Suppressor macrophage (primary cell): Measurements from ENCODE around the gene CAND1.
A peak's percentile ranks its signal among the peaks of the same experiment; 100 is the strongest.
"Not testable (repeated sequence)": the region's sequence is repeated elsewhere in the genome, so short reads cannot be mapped to it uniquely, and the experiment has no call there.

ENCODE experiments used
- DNase-seq, 4 experiments: peaks; one replicate each; pipeline ENCODE4 v3.0.0-alpha.2; 2020 to 2022

Gene CAND1

DNA sequence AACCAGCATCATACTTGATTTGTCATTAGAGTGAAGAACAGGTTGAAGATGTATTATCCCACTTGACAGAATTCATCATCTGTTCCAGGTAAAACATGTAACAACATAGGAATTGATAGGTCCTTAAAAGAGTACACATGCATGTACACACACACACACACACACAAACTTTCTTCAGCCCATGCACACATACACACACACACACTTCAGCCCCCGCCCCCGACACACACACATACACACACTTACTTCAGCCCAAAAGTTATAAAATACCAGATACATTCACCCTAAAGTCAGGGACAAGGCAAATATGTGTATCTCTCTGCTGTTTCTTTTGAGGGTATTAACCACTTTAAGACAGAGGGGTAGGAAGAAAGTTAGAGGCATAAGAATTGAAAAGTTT lies 15.4 kb downstream of the CAND1 start:
- DNase-seq: no peak

DNA sequence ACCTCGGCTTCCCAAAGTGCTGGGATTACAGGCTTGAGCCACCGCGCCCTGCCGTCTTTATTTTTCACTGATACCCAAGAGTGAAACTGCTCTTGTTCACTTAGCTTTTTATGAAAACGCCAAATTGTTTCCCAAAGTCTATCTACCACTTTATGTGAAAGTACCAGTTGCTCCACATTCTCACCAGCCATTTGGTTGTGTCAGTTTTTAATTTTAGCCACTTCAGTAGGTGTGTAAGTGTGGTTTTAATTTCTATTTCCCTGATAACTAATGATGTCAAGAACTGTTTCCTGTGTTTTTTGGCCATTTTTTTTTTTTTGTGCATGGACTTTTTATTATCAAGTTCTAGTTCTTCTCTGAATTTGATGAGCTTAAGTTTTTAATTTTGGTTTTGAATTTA lies 17.1 kb downstream of the CAND1 start:
- no peak for DNase-seq

DNA sequence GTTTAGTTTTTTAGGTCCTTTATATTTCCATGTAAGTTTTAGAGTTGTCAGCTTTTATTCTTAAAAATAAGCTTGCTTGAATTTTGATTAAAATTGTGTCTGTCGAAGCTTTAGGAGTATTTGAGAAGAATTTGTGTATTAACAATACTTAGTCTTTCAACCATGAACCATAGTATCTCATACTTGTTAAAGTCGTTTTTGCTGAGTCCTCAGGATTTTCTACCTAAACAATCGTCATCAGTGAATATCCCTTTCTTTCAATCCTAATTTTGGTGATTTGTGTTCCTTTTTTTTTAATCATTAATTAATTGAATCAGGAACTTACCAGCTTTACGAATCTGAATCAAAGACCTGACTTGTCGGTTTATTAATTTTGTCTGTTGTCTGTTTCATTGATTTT lies 18.2 kb downstream of the CAND1 start:
- no peak for DNase-seq

DNA sequence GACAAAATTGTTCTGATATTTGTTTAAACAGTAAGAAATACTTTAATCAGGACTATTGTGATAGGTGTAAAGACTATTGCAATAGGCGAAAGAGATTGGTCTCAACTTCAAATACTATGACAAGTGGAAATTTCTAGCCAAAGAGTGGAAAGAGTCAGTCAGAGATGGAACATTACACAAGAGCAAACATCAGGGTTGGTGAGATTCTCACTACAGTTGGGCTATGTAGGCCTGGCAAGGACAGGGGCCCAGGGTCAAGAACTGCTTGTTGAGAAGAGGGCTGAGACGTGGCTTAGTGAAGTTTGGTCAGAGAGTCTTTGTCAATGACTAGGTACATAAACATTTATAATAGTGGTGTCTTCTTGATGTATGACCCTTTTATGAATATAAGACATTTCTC lies 19.4 kb downstream of the CAND1 start:
- DNase-seq: no peak

DNA sequence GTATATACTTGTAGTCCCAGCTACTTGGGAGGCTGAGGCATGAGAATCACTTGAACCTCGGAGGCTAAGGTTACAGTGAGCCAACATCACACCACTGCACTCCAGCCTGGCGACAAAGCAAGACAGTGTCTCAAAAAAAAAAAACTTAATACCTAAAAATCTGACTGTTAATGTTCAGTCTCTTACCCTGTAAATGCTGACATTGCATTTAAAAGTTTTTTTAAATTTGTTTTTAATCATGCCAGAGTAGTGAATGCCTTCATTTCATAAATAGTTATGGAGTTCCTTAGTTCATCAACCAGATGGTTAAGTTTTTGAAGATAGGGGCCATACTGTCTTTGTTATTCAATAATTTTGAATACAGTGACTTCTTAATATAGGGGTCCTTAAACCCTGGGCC lies 21.2 kb downstream of the CAND1 start:
- no peak for DNase-seq

DNA sequence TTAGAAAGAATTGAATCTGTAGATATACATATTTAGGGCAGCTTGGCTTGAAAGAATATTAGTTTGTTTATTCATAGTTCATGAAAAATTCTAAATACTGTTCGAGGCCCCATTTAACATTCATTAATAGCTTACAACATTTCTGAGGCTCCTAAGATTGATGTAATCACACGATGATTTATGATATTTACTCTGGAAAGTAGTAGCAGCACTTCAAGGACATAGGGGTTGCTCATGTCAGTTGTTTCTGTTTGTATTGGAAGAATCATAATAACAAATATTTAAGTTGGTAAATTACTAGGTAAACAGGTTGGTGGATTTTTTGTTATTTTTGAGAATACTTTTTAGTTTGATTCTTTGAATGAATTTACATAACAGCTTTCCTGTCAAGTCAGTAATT lies 30.4 kb downstream of the CAND1 start:
- no peak for DNase-seq

DNA sequence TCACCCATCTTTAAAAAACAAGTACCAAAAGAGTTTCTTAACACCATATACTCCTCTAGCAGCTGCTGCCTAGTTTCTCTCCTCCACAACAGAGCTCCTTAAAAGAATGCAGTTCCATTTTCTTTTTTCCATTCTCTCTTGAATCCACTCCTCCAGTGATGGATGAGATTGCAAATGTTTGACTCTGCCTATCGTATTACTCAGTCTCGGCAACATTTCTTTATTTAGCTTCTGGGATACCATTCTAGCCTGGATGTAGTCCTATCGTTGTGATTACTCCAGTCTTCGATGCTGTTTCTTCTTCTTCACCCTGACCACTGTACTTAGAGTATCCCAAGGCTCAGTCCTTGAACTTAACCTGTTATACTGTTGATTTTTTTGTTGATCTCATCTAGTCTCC lies 30.8 kb downstream of the CAND1 start:
- DNase-seq: no peak

DNA sequence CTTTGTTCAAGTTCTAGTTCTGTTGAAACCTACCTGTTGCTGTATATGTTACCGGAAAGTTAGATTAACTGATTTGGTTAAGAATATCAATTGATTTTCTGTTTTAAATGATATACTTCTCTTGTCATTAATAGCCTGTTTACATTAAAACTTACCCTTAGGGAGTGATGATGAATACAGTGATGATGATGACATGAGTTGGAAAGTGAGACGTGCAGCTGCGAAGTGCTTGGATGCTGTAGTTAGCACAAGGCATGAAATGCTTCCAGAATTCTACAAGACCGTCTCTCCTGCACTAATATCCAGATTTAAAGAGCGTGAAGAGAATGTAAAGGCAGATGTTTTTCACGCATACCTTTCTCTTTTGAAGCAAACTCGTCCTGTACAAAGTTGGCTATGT lies 33.0 kb downstream of the CAND1 start:
- DNase-seq: no peak

DNA sequence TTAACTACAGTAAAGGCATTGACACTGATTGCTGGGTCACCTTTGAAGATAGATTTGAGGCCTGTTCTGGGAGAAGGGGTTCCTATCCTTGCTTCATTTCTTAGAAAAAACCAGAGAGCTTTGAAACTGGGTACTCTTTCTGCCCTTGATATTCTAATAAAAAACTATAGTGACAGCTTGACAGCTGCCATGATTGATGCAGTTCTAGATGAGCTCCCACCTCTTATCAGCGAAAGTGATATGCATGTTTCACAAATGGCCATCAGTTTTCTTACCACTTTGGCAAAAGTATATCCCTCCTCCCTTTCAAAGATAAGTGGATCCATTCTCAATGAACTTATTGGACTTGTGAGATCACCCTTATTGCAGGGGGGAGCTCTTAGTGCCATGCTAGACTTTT lies 36.4 kb downstream of the CAND1 start:
- no peak for DNase-seq

DNA sequence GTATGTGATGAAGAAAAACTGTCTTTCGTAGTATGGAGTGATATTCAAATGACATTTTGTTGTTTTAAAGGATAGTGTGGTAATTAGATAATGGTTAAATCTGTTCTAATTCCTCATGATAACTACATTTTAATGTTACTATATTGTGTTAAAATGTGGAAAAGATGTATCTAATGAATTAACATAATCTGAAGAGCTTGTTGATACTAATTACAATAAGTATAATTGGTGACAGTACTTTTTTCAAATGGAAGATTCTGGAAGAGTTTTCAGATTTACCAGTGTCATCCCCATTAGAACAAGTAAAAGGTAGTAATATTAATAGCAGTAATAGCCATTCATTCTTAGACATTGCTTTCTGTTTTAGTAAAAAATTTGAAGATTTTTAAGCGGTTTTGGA lies 37.6 kb downstream of the CAND1 start:
- DNase-seq: no peak

DNA sequence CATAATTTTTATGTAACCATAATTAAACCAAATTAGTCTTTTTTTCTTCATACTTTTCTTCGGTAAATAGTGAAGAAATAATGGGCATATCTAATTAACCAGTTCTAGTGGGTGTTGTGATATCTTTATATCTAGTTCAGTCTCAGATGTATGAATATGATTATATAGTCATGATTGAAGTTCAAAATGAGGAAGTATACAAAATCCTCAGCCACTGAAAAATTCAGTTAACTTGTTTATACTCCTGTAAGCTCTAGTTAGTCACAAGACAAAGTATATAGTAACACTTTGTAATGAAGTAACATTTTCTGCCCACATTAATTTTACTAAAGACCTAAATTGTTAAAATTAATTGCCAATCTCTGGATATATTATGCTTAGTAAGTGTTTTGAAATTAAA lies 46.5 kb downstream of the CAND1 start:
- DNase-seq: peak in 2 of 4 experiments; percentile 31 to 44

DNA sequence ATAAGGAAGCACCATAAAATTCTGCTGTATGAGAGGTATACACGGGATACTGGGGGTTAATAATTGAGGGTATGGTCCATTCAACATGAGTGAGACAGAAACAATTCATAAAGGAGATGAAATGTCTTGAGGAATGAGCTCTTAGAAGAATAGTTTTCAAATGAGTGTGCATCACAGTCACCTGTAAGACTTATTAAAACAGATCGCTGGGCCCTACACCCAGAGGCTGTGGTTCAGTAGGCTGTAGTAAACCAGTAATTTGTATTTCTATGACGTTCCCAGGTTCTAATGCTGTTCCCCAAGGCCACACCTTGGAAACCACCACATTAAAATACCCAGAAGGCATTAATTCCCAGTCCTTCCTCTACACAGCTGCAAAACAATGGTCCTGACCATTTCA lies 49.6 kb downstream of the CAND1 start:
- DNase-seq: no peak

DNA sequence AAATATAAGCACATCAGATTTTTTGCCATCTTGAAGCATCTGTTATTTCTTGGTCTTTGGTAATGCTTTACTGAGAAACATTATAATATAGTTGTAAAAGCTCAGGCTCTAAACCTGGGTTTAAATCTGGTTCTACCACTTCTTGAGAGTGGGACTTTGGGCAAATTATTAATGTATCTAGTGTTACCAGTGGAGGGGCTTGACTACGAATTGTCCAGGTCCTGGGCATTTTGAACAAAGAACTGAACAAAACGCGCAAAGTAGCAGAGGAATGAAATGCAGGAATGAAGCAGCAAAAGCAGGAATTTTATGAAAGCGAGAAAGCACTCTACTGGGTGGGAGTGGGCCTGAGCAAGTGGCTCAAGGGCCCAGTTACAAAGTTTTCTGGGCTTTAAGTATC lies 50.8 kb downstream of the CAND1 start:
- DNase-seq: no peak

DNA sequence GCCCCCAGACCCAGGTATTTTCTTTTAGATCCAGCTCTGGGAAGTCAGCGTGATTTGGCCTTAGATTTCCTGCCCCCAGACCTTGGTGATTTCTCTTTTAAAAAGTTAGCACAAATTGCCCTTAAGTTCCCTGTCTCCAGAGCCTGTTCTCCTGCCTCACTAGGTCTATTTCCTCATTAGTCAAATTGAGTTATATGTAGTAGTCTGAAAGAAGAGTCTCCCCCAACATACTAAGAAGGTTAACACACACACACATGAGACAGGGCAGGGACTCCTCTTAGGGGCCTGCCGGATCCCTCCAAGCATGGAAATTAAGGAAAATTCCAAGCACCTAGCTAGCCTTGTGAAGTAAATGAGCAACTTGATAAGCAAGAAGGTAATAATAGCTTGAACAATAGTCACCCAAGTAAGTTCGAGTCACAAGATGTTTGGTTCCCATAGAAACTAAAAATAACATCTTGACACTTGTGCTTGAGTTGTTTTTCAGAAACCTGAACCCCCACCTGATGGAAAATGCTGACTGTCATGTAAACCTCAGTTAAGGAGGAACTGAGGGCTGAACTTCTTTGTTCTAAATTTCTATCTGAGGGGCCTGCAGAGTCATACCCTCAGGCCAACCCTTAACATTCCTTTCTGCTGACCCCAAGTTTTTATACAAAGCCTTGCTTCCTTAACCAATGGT lies 51.6 kb downstream of the CAND1 start:
- DNase-seq: no peak

DNA sequence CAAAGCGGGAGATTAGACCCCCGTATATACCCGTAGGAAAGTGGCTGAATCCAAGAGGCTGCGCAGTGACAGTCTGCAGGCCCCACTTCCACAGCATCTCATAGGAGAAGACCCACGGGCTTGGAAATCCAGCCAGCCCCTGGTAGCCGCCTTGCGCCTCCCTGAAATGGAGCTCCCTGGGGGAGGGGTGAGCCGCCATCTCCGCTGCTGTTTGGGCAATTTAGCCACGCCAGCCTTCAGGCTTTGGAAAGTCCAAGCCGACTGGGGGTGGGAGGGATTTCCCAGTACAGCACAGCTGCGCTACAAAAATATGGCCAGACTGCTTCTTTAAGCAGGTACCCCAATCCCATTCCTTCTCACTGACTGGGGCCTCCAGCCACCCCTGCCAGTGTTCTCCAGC lies 53.4 kb downstream of the CAND1 start:
- DNase-seq: no peak

DNA sequence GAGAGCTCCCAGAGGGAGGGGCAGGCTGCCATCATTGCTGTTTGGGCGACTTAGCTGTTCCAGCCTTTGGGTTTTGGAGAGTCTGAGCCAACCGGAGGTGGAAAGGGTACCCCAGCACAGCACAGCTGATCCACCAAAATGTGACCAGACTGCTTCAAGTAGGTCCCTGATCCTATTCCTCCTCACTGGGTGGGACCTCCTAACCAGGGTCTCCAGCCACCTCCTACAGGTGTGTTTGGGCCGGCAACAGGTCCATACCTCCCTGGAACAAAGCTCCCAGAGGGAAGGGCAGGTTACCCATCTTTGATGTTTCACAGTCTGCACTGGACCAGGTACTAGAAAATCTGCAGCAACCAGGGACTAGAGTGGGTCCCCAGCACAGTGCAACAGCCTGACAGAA lies 53.8 kb downstream of the CAND1 start:
- DNase-seq: no peak

DNA sequence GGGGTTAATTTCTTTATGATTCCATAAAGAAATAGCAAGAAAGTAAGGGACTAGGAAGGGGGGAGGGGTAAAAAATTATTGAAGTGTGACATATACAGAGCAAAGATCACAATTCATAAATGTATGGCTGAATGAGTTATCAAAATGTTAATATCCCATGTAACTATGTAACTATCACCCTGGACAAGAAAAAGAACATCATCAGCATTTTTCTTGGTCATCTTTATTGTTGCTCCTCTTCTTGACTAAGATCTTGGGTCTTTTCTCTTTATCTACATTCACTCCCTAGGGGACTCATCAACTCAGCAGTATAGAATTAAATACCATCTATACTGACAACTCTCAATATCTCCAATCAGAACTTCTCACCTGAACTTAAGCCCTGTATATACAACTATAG lies 57.5 kb downstream of the CAND1 start:
- no peak for DNase-seq

DNA sequence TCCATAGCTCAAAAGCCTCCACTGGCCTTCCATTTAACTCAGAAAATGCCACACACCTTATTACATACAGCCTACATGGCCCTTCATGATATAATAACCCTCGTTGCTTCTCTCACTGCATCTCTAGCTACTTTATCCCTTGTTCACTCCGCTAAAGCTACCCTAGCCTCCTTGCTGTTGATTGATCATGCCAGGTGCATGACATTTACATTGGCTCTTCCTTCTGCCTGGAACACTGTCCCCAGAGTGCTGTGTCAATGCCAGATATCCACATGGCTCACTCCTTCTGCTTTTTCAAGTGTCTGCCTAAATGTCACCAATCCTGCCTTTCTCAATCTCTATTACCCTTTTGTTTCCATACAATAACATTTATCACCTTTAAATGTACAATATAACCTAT lies 58.3 kb downstream of the CAND1 start:
- DNase-seq: peak in 1 of 4 experiments; percentile 5

DNA sequence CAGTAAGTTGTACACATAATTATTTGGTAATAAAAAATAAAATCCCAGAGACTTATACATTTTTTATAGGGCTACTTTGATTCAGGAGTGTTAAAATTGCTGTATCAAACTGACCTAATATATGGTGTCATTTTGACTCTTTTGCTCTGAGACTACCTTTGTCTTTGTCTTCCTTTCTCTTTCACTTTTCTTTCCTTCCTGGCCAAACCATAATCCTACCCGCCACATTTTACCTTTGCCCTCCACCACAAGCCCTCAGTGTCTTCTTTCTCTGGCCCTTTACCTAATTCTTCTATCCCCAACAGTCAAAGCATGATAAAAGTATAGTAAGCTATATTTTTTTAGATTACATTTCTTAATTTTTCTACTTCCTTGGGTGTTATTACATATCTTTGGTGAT lies 62.0 kb downstream of the CAND1 start:
- DNase-seq: no peak

DNA sequence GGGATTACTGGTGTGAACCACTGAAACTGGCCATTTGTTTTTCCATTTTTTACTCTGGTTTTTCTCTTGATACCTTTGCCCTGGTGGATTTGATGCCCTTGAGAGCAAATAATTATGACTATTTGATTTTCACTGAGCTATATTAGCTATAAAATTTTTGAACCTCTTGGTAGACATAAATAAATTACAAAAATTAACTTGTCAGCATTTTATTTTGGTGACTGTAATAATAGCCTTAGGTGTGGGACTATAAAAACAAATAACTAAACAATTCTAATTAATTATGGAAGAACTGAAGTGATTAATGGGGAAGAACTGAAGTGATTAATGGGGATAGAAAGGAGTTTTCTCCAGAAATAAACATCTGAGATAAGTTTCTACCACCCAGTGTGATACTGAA lies 62.7 kb downstream of the CAND1 start:
- DNase-seq: no peak

DNA sequence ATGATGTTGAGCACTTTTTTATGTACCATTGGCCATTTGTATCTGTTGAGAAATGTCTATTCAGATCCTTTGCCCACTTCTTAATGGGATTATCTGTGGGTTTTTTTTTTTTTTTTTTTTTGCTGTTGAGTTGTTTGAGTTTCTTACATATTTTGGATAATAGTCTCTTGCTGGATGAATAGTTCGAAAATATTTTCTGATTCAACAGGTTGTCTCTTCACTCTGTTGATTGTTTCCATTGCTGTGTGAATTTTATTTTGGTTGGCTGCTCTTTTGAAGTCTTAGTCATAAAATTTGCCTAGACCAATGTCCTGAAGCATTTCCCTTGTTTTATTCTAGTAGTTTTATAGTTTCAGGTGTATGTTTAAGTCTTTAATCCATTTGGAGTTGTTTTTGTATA lies 64.5 kb downstream of the CAND1 start:
- no peak for DNase-seq

DNA sequence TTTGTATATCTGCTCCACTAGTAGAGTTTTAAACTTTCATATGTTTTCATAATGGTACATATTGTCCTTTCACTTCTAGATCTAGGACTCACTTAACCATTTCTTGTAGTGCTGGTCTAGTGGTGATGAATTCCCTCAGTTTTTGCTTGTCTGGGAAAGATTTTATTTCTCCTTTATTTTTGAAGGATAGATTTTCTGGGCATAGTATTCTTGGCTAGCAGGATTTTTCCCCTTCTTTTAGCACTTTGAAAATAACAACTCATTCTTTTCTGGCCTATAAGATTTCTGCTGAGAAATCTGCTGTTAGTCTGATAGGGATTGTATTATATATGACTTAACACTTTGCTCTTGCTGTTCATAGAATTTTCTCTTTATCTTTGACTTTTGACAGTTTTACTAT lies 69.3 kb downstream of the CAND1 start:
- no peak for DNase-seq

DNA sequence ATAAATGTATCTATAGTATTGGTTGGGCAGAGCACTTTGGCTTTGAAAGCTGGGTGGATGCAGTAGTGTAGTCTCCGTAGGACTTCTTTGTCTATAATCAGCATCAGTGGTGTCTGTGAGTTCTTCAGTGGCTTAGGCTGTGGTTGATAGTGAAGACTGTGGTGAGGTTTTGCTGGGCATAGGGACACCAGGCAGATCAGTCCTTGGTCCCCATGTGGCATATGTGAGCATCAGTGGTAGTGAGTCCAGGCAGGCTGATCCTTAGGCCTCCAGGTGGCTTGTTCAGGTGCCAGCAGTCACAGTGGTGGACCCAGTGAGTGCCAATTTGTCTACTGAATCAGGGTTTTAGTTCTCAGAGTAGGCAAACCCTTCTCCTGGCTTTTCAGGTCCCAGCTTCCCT lies 70.4 kb downstream of the CAND1 start:
- DNase-seq: no peak

DNA sequence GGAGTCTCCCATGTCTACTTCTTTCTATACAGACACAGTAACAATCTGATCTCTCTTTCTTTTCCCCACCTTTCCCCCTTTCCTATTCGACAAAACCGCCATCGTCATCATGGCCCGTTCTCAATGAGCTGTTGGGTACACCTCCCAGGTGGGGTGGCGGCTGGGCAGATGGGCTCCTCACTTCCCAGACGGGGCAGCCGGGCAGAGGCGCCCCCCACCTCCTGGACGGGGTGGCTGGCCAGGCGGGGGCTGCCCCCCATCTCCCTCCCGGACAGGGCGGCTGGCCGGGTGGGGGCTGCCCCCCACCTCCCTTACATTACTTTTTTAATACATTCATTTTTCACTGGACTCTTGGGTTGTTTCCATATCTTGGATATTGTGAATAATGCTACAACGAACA lies 71.9 kb downstream of the CAND1 start:
- DNase-seq: not testable (repeated sequence)

DNA sequence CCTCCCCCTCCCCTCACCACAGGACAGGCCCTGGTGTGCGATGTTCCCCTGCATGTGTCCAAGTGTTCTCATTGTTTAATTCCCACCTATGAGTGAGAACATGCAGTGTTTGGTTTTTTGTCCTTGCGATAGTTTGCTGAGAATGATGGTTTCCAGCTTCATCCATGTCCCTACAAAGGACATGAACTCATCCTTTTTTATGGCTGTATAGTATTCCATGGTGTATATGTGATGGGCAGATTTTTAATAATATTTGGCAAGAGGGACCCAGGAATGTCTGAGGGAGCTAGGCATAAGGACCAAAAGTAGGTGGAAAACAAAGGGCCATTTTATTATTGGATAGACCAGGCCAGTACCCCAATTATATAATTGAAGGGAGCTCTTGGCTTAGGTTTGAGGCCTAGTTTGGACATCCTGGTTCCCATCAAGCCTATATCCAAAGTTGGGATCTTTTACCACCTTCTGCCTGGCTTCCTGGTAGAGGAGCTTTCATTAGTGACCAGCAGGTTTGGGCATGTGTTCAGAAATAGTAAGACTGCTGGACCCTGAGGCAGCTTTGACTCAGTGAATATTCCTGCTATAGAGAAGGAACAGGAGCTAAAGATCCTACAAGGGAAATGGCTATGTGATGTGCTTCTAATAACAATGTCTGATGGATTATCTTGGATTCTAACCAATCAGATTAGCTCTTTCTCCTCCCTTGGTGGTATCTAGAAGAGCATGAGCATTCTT lies 76.0 kb downstream of the CAND1 start:
- no peak for DNase-seq
